HuH-7 (cell line): ENCODE measurements around the gene EPHB3.
A peak's percentile ranks its signal among the peaks of the same experiment; 100 is the strongest.

Experiments used
- DNase-seq: peaks from one replicate; pipeline ENCODE4 v3.0.0; 2011; ENCODE audit warnings: low spot score

Gene EPHB3

DNA sequence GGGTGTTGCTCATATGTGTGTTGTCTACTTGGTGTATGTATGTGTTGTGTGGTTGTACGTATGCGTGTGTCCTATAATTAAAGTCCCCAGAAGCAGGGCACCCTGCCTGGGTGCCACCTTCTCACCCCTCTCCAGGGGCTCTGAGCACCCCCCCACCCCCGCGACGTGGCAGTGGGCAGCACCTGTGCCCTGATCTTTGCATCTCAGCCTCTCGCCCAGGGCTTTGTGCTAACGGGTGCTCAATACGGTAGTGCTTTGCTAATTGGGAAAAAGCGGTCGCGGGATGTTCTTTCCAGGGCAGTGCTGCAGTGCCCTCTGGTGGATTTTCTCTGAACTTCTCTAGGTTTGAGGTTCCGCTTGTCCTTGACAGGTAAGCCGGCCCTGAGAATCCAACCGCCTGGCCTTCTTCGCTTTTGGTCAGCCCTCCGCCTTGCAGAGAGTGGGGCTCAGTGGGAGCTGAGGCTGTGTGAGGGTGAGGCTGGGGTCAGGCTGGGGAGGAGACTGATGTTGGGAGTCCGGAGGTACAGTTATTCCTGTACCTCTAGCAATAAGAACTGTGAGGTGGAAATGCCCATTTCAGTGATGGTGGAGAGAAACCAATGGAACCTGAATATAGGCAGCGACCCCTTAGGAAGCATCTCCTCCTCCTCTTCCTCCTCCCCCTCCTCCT lies 17.6 kb upstream of the EPHB3 start:
- DNase-seq: peak; percentile 79

GRCh38 chr3:184544513-184544861 lies 17.1 kb upstream of the EPHB3 start:
- DNase-seq: no peak

DNA sequence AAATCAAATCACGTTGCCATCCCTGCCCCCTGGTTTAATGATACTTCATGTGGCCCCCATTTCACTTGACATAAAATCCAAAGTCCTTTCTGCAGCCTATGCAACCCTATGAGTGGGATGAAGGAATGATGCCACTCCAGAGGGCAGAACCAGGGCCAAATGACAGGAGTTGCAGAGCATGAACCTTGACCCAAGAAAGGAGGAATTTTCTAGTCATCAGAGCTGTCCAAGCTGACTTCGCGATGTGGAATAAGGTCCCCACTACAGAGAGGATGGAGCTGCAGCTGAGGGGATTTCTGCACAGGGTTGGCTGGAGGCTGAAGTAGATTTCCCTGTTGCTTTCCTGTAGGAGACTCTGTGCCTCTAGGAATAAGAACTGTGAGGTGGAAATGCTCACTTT lies 15.8 kb upstream of the EPHB3 start:
- no peak for DNase-seq

GRCh38 chr3:184546252-184546651 lies 15.3 kb upstream of the EPHB3 start:
- no peak for DNase-seq

- DNase-seq: no peak
These were observed 11.6 kb upstream of the EPHB3 start for GRCh38 chr3:184549796-184550577.

DNA sequence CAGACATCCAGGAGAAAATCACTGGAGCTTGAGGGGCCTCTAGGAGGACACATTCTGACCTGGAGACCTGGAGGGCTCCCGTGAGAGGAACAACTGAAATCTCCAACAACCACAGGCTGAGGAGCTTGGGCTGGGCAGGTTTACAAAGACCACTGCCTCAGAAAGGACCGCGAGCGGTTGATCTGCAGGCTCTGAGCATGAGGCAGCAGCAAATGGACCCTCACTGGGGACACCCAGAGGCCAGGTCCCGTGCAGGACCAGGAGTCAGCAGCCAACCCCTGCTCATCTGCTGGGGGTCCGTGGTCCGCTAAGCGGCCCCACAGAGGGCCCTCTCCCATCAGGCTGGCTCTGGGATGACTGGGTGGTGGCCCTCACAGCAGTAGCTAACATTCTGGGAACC lies 10.5 kb upstream of the EPHB3 start:
- DNase-seq: no peak

DNA sequence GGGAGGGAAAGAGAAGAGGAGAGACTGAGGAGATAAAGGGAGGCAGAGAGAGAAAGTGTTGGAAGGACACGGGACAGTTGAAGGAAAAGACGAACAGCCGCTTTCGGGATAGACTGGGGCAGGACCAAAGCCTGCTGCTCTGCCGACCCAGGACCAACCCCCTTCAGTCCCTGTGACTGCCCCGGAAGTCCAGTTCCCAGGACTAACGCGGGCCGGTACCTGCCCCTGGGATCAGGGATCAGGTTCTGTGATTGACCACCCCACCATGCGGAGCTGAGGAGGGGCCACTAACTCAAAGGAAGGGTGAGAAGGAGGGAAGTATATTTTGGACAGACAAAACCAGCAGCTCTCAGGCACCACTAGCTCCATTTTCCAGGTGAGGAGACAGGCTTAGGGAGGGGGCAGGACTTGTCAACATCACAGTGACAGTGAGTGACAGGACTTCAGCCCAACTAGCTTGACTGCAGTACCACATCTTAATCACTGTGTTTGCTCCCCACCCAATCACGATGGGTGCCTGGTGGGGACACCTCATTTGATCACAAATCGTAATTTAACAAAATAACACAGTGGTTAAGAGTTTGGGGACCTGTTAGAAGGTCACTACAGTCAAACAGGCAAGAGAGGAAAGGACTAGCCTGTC lies 9.8 kb upstream of the EPHB3 start:
- DNase-seq: no peak

- DNase-seq: no peak
These were observed 9.3 kb upstream of the EPHB3 start for GRCh38 chr3:184552296-184552695.

- DNase-seq: no peak
These were observed 8.7 kb upstream of the EPHB3 start for GRCh38 chr3:184552863-184553262.

- DNase-seq: no peak
These were observed 8.2 kb upstream of the EPHB3 start for GRCh38 chr3:184553385-184553784.

DNA sequence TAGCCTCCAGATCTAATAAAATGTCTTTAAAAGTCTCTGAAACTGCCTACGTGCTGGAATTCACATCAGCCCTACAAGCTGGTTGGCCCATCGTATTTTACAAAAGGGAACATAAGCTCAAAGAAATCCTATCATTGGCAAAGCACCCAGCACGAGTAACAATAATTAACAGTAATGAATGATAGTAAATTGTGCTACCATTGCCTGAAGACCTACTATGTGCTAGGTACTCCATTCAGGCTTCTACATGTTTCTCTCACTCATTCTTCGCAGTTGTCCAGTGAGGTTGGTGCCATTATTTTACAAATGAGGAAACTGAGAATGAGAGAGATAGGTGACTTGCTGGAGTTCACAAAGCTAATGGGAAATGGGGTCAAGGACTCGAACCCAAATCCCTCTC lies 7.1 kb upstream of the EPHB3 start:
- DNase-seq: no peak

DNA sequence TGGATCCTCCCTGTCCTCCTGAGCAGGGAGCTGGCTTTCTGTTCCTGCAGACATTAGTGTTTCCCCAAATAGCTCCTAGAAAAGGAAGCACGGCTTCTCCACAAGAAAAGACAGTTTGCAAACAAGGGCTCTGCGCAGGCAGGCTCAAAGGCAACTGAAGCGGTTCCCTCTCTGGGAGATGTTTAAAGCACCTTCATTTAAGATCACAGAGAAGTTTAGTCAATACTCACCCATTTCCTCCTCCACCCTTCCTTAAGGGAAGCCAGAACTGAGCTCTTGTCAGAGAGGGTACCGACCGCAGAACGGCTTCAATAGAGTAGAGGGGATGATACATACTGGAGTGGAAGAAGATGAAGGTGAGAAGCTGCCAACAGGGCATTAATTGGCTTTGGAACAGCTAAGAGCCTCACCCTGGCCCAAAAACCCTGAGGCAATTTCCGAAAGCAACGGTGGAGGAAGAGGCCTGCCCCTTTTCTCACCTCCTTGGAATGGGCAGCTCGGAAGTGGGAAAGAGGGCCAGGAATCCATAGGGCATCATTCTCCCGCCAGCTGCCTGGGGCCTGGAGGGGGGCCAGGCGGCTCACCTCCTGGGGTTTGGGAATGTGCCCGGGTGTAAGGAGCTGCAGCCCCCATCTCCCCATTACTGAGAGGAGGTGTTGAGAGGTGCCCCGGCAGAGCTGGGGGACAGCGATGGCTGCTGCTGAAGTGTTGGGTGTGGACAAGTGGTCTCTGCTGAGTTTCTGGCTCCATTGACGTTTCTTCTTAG lies 4.8 kb upstream of the EPHB3 start:
- no peak for DNase-seq

GRCh38 chr3:184557348-184557950 lies 4.1 kb upstream of the EPHB3 start:
- DNase-seq: no peak

DNA sequence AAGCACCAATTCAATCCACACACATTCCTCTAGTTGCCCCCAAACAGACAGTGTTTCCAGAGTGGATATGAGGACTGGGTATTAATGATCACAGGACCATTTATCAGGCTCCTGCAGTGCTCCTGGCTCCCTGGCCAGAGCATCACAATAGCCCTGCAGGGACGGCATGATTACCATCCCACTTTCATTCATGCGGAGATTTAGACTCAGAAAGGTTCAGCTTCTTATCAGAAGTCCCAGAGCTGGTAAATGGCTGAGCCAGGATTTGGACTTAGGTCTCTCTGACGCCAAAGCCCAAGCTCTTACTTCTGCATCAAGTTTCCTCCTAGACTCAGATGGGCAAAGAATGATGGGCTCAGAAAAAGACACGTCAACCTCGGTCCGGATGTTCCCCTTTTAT lies 2.9 kb upstream of the EPHB3 start:
- no peak for DNase-seq

- DNase-seq: no peak
These were observed 2.2 kb upstream of the EPHB3 start for GRCh38 chr3:184559336-184559735.

DNA sequence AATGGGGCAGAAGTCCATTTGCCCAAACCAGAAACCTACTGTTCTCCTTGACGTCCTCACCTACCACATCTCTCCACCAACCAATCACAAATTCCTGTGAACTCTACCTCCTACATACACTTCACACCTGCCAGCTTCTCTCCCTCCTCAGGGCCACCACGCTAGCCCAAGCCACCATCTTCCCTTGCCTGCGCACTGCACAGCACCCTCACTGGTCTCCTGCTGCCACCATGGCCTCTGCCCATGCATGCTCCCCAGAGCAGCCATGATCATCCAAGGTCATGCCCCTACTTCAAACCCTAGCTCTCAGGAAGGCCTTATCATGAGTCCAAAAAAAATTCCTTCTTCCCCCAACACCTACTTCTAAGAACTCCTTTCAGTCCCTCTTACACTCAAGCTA lies 1.1 kb upstream of the EPHB3 start:
- no peak for DNase-seq

DNA sequence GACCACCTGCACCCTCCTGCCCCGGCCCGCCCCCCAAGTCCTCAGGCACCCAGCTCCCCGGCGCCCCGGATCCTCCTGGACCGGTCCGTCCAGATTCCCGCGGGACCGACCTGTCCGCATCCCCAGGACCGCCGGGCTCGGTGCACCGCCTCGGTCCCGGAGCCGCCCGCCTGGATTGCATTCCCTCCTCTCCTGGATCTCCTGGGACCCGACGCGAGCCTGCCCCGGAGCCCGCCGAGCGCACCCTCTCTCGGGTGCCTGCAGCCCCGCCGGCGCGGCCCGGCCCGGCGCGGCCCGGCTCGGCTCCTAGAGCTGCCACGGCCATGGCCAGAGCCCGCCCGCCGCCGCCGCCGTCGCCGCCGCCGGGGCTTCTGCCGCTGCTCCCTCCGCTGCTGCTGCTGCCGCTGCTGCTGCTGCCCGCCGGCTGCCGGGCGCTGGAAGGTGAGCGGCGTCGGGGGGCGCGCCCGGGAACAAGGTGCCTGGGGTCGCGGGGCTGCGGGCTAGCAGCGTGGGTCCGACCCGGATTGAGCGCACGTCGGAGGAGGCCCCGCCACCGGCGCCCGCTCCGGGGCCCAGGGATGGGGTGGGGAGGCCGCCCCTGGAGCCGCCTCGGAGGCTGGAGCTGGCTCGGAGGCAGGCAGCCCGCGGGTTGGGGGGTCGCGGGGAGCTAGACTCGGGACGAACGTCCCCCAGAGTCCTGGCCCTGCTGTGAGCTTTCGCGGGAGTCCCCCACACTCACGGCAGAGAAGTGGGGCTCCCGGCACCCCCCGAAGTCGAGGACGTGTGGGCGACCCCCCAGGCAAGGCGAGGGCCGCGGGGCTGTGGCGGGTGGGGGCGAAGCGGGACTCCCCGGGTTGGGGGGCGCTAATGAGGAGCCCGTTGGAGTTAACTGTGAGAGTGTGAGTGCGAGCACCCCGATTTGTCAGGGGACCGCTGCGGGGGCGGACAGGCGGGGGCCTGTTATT lies 610 bp downstream of the EPHB3 start:
- DNase-seq: no peak

- DNase-seq: no peak
These were observed 1.4 kb downstream of the EPHB3 start for GRCh38 chr3:184562878-184563560.

GRCh38 chr3:184563561-184563925 lies 2.0 kb downstream of the EPHB3 start:
- no peak for DNase-seq

DNA sequence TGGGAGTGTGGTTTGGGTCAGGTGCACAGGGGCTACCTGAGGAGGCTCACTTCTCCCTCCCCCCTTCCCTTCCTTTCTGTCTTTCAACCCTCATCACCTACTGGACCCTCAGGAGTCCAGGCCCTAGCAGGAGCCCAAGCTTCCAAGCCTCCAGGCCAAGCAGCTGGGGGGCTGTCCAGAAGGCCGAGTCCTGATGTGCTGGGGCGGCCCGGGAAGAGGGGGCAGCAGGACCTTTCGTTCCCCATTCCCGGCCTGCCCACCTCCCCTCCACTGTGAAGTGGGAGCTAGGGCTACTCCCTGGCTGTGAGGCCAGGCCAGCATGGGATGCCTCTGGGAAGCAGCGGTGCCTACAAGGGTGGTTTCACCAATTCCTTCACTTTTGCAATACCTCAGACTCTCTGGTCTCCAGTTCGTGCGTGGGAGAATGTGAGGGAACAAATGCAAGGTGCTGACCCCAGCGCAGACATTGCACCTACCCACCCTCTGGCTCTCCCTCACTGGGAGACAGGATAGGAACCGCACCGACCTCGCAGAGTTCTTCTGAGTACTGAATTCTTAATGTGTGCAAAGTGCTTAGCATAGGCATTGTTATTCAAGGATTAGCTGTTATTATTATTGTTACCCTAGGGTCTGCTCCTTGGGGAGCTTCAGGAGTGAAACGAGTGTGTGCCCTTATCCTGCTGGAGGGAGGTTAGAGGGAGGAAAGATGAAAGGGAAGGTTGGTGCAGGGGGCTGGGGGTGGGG lies 2.5 kb downstream of the EPHB3 start:
- no peak for DNase-seq
